ENCODE measurements around the gene PRKCE. TPM values are rescaled to one million over a fixed set of nuclear protein-coding genes. Genes with fewer than 3 reads are reported as not detected.

The PRKCE gene
- total RNA-seq, 2 experiments from 2014 or later, result 15.4 to 16.2 TPM

DNA sequence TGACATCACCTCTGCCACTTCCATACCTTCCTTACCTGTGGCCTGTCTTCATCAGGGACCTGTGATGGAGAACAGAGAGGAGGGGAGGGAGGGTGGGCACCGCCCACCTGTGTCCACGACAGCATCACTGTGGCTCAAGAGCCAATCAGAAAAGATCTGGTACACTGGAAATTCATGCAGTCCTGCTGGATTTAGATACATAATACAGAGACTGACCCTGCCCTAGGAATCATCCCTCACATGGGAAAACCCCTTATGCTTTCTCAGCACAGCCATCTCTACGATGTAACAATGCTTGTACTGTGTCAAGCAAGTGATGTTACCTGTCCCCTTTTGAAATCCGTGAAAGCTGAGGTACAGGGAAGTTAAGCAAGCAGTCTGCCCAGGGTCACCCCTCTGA is 500.1 kb downstream of the PRKCE start:
- POLR2A ChIA-PET, result interaction anchor here (0.6 kb wide), 1 partner anchor 32 kb away, joined by 4 read pairs; no protein-coding TSS in a partner anchor

DNA sequence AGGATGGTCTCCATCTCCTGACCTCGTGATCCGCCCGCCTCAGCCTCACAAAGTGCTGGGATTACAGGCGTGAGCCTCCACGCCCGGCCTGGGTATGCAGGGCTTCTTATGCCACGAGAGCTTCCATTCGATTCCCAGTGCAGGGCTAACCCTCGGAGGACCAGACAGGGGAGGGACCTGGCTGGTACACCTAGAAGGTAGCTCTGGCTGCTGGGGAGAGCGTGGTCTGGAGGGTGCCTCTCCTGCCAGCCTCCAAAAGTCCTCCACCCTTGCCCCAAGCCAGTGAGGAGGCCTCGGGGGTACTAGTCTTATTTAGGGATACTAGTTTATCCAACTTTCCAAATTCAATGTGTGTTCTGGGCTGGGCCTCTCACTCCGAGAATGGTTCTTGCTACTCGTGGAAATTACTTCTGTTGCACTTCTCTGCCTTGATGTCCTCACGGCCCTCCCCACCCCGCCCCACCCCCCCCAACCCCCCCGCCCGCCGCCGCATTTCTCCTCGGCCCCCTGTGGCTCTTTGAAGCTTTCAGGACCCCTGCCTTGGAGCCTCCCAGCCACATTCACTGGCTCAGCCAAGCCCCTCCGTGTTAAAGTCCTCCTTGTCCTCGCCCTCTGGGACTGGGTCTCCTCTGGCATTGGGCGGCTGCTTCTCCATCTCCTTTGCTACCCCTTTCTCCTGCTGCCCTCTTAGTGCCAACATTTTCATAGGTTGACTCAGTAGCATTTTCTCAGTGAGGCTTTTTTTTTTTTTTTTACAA is 502.7 kb downstream of the PRKCE start:
- DNase-seq, result no peak
- Mint-ChIP-seq H3K4me1 (ENCODE audit: low read depth) (no peaks in the 10 kb centered on the region), H3K27ac (no peak overlapping the region), H3K9me3 (ENCODE audit: insufficient read depth) (no peaks in the 10 kb centered on the region), H3K36me3 (ENCODE audit: low read depth) (no peaks in the 10 kb centered on the region), H3K27me3 (ENCODE audit: low read depth) (no peaks in the 10 kb centered on the region), H3K4me3 (no peak overlapping the region)
- ChIA-PET CTCF (no interaction called here), POLR2A (no interaction called here)
- no peak for ATAC-seq

More for the DNA sequence above, 500.1 kb downstream of the PRKCE start:
- H3K36me3 Mint-ChIP-seq (ENCODE audit: low read depth), result no peaks in the 10 kb centered on the region
- CTCF ChIA-PET, result no interaction called here
- ATAC-seq, result no peak
- no peaks in the 10 kb centered on the region for H3K9me3 Mint-ChIP-seq (ENCODE audit: insufficient read depth)
- no peaks in the 10 kb centered on the region for H3K27me3 Mint-ChIP-seq (ENCODE audit: low read depth)
- no peak overlapping the region for H3K27ac Mint-ChIP-seq
- no peak overlapping the region for H3K4me3 Mint-ChIP-seq
- peaks cover 16% of the 10 kb centered on the region for H3K4me1 Mint-ChIP-seq (ENCODE audit: low read depth)
- DNase-seq, result no peak

DNA sequence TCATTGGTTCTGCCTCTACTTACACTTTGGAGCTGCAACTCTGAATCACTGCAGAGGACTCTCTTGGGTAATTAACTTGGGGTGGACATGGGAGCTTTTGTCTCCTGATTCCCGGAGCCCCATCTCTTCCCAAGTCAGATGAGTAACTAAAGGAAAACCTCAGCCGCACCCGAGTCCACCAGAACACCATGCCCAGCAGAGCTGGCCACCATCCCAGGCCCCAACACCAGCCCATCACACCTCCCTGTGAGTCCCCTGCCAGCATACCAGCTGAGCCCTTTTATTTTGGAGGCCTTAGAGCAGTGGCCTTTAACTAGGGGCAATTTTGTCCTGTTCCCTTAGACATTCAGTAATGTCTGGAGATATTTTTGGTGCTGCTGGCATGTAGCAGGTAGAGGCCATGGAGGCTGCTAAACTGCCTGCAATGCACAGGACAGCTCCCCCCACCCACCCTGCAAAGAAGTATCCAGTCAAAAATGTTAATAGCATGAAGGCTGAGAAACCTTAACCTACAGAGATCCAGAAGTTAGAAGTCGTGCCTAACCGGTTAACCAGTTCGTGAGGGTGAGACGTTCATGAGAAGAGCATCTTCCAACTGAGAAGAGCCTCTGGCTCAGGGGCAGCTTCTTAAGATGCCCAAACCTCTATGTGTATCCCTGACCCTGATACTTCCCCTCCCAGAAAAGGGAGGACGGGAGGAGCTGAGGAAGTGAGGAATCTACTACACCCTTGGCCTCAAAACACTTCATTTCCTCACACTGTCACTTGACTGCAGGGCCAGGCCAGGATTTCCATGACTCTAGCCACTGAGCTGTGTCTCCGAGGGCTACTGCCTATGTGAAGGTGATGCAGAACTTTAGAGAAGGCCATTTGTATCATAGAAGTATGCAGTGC is 505.8 kb downstream of the PRKCE start:
- no peaks in the 10 kb centered on the region for H3K9me3 Mint-ChIP-seq (ENCODE audit: insufficient read depth)
- H3K27me3 Mint-ChIP-seq (ENCODE audit: low read depth), result no peaks in the 10 kb centered on the region
- no peak overlapping the region for H3K4me3 Mint-ChIP-seq
- ATAC-seq, result no peak
- no peak overlapping the region for H3K27ac Mint-ChIP-seq
- ChIA-PET POLR2A (interaction anchor here (0.6 to 0.7 kb wide), 2 partner anchors 14 to 716 kb away, joined by 3 read pairs; no protein-coding TSS in a partner anchor), CTCF (no interaction called here)
- peaks cover 2% of the 10 kb centered on the region for H3K36me3 Mint-ChIP-seq (ENCODE audit: low read depth)
- DNase-seq, result no peak
- H3K4me1 Mint-ChIP-seq (ENCODE audit: low read depth), result peaks cover 6% of the 10 kb centered on the region

DNA sequence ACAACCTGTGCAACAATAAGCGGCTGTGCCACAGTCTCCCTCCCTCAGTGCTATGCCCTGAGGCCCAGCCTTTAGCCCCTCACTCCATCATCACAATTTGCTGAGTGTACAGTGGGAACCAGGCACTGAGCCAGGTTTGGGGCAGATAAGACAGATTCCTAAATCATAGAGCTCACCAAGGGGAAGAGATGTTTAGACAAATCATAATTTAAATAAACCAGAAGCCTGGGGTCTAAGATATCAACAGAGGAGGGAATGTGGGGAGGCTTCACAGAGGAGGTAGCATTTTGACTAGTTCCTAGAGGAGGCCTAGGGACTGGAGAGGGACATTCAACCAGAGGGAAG is 506.5 kb downstream of the PRKCE start:
- DNase-seq (no peak), ATAC-seq (no peak)
- H3K27ac Mint-ChIP-seq, result no peak overlapping the region
- peaks cover 2% of the 10 kb centered on the region for H3K36me3 Mint-ChIP-seq (ENCODE audit: low read depth)
- H3K4me1 Mint-ChIP-seq (ENCODE audit: low read depth), result peaks cover 6% of the 10 kb centered on the region
- H3K4me3 Mint-ChIP-seq, result no peak overlapping the region
- no peaks in the 10 kb centered on the region for H3K27me3 Mint-ChIP-seq (ENCODE audit: low read depth)
- no peaks in the 10 kb centered on the region for H3K9me3 Mint-ChIP-seq (ENCODE audit: insufficient read depth)
- POLR2A ChIA-PET, result no interaction called here
- CTCF ChIA-PET, result no interaction called here

DNA sequence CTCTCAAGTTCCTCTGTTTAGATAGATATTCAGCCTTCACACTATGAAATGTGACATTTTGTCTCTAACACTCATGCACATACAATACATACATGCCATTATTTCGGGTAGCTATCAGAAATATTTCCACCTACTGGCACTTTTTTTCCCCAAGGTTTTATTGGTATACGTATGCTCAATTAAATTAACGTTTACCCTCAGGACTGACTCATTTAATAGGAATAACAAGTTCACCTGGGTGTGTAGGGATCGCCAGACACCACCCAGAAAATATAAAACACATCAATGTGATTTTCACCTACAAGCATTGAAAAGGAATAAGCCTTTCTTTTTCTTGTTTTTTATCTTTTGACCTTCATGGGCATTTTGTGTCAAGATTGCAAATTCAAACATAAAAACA is 507.2 kb downstream of the PRKCE start:
- peaks cover 6% of the 10 kb centered on the region for H3K4me1 Mint-ChIP-seq (ENCODE audit: low read depth)
- no peaks in the 10 kb centered on the region for H3K27me3 Mint-ChIP-seq (ENCODE audit: low read depth)
- ATAC-seq, result no peak
- ChIA-PET CTCF (no interaction called here), POLR2A (no interaction called here)
- peaks cover 2% of the 10 kb centered on the region for H3K36me3 Mint-ChIP-seq (ENCODE audit: low read depth)
- H3K9me3 Mint-ChIP-seq (ENCODE audit: insufficient read depth), result no peaks in the 10 kb centered on the region
- no peak overlapping the region for H3K4me3 Mint-ChIP-seq
- no peak for DNase-seq
- H3K27ac Mint-ChIP-seq, result no peak overlapping the region

DNA sequence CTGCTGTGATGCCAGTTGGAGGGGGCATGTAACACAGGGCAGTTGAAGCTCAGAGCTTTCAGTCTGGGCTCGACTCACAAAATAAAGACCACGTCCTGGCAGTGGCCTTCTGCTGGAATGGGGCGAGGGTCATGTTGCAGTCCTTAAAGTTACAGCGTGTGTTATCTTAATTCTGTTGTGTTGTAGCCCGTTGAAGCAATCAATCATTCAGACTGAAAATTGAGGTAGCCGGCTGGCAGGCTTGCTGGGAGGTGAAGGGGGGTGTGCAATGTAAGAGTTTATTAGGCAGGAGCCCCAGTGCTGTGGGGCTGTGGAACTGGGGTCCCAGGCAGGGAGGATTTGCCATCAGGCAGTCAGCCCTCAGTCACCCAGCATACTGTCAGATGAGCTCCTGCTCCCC is 508.9 kb downstream of the PRKCE start:
- Mint-ChIP-seq H3K4me3 (no peak overlapping the region), H3K4me1 (ENCODE audit: low read depth) (peaks cover 6% of the 10 kb centered on the region), H3K27me3 (ENCODE audit: low read depth) (no peaks in the 10 kb centered on the region), H3K27ac (no peak overlapping the region), H3K9me3 (ENCODE audit: insufficient read depth) (no peaks in the 10 kb centered on the region), H3K36me3 (ENCODE audit: low read depth) (peaks cover 2% of the 10 kb centered on the region)
- ATAC-seq (no peak), DNase-seq (no peak)
- ChIA-PET CTCF (no interaction called here), POLR2A (no interaction called here)

DNA sequence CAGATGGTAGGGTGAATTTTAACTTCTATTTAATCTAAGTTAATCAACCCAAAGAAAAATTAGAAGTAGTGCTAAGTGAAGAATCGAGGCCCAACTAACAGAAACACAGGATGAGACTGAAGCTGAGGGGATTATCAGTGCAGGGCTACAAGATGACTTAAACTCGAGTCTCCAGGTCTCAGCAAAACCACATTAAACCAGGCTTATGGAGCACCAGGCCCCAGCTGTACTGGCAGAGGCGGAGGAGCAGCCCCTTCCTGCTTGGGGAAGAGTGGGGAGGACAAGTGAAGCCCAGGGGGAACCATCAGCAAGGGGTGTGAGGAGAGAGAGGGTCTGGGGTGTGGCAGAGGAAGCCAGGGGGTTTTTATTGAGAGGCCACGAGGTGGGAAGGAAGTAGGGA is 509.8 kb downstream of the PRKCE start:
- Mint-ChIP-seq H3K4me3 (no peak overlapping the region), H3K27ac (no peak overlapping the region), H3K4me1 (ENCODE audit: low read depth) (peaks cover 6% of the 10 kb centered on the region), H3K36me3 (ENCODE audit: low read depth) (peaks cover 2% of the 10 kb centered on the region), H3K27me3 (ENCODE audit: low read depth) (no peaks in the 10 kb centered on the region), H3K9me3 (ENCODE audit: insufficient read depth) (no peaks in the 10 kb centered on the region)
- CTCF ChIA-PET, result no interaction called here
- DNase-seq (no peak), ATAC-seq (no peak)
- POLR2A ChIA-PET, result no interaction called here

DNA sequence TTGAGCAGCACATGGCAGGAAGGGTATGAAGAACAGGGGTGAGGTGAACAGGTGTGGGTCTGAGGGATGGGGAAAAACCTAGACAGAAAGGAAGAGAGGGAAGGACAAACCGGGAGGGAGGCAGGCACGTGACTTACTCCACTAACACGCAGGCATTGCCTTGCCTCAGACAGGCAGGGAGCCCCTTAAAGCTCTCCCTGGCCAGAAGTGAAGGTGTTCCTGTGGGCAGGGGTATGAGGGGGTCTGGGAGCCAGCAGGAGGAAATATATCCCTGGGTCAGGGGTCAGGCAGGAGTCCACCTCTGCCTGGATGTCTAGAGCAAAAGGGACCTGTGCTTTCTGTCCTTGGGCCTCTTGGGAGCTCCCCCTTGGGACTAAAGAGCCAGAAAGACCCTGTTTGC is 510.4 kb downstream of the PRKCE start:
- H3K4me3 Mint-ChIP-seq, result no peak overlapping the region
- peaks cover 6% of the 10 kb centered on the region for H3K4me1 Mint-ChIP-seq (ENCODE audit: low read depth)
- POLR2A ChIA-PET, result no interaction called here
- peaks cover 2% of the 10 kb centered on the region for H3K36me3 Mint-ChIP-seq (ENCODE audit: low read depth)
- DNase-seq (no peak), ATAC-seq (no peak)
- no peak overlapping the region for H3K27ac Mint-ChIP-seq
- CTCF ChIA-PET, result no interaction called here
- no peaks in the 10 kb centered on the region for H3K27me3 Mint-ChIP-seq (ENCODE audit: low read depth)
- H3K9me3 Mint-ChIP-seq (ENCODE audit: insufficient read depth), result no peaks in the 10 kb centered on the region

DNA sequence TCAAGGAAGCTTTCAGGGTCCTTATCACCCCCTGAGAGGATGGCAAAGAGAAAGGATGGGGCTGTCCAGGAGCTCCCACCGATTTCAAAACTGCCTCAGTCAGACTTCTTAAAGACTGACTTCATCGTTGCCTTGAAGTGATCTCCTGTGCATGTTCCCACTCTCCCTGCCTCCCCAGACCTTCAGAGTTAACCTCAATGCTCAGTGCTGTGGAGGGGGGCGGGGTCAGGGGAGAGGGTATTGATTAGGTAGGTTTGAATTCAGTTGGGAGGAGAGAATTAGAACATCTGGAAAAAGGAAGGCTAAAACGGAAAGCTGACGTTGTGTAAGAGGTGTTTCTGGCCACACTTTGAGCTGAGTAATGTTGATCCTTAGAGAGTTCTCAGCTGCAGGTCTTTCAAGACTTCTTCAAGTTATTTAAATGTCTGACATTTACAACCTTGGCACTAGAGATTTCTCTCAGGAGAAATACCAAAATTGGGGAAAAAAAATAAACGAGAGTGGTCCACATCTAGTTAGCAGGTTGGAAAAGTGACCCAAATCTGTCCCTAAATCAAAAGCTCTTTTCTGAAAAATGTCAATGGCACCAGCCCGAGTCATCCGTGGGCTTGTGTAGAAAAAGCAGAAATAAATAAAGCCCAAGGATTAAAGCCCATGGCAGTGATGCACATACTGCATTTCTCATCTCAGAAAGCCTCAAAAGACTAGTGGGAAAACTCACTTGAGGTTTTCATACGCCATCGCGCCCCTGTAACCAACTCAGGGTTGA is 511.0 kb downstream of the PRKCE start:
- Mint-ChIP-seq H3K9me3 (ENCODE audit: insufficient read depth) (no peaks in the 10 kb centered on the region), H3K36me3 (ENCODE audit: low read depth) (peaks cover 2% of the 10 kb centered on the region), H3K4me3 (no peak overlapping the region), H3K27ac (no peak overlapping the region), H3K27me3 (ENCODE audit: low read depth) (no peaks in the 10 kb centered on the region), H3K4me1 (ENCODE audit: low read depth) (peaks cover 6% of the 10 kb centered on the region)
- POLR2A ChIA-PET, result no interaction called here
- CTCF ChIA-PET, result interaction anchor here (1.0 kb wide), 1 partner anchor 8 kb away, joined by 3 read pairs; no protein-coding TSS in a partner anchor
- ATAC-seq (no peak), DNase-seq (no peak)

DNA sequence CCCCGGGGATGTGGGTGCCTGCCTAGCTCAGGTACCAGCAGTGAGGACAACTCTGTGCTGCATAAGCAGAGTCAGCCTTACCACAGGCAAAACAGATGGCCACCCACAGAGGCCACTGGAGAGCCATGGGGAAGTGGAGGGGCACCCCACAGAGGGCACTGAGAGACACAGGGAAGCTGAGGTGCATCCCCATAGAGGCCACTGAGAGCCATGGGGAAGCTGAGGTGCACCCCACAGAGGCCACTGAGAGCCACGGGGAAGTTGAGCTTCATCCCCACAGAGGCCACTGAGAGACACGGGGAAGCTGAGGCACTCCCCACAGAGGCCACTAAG is 511.6 kb downstream of the PRKCE start:
- ATAC-seq, result no peak

DNA sequence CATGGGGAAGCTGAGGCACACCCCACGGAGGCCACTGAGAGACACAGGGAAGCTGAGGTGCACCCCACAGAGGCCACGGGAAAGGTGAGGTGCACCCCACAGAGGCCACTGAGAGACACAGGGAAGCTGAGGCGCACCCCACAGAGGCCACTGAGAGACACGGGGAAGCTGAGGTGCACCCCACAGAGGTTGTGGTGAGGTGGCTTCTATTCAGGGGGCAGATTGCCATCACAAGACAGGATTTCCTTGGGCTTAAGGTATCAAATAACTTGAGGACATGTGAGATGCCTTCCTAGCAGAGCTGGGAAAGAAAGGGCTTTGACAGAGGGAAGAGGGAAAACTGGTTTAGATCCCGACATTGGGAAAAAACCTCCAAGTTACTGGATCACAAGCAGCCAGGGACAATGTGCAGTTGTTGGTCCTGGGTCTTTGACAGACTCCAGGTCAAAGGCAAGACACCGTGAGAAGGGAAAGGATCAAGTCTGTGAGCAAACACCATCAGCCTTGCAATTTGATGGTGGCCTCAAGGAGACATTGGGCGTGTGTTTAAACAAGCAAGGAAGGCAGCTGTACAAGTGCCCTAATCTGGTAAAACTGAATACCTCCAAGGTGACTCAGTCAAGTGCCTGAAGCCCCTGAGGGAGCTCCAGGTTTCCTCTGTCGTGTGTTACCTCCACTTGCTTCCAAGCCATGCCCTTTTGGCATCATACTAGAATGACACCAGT is 512.5 kb downstream of the PRKCE start:
- CTCF ChIA-PET, result no interaction called here
- ATAC-seq (no peak), DNase-seq (no peak)
- H3K9me3 Mint-ChIP-seq (ENCODE audit: insufficient read depth), result no peaks in the 10 kb centered on the region
- H3K27ac Mint-ChIP-seq, result no peak overlapping the region
- POLR2A ChIA-PET, result interaction anchor here (0.5 to 0.8 kb wide), 2 partner anchors 118 to 122 kb away, joined by 3 read pairs; no protein-coding TSS in a partner anchor
- H3K4me1 Mint-ChIP-seq (ENCODE audit: low read depth), result peaks cover 6% of the 10 kb centered on the region
- no peak overlapping the region for H3K4me3 Mint-ChIP-seq
- H3K36me3 Mint-ChIP-seq (ENCODE audit: low read depth), result peaks cover 2% of the 10 kb centered on the region
- no peaks in the 10 kb centered on the region for H3K27me3 Mint-ChIP-seq (ENCODE audit: low read depth)

More for the DNA sequence above, 511.6 kb downstream of the PRKCE start:
- ChIA-PET CTCF (interaction anchor here (1.0 kb wide), 1 partner anchor 8 kb away, joined by 3 read pairs; no protein-coding TSS in a partner anchor), POLR2A (interaction anchor here (0.6 kb wide), 1 partner anchor 391 kb away, joined by 4 read pairs; no protein-coding TSS in a partner anchor)
- no peak for DNase-seq
- Mint-ChIP-seq H3K4me3 (no peak overlapping the region), H3K36me3 (ENCODE audit: low read depth) (peaks cover 2% of the 10 kb centered on the region), H3K27ac (no peak overlapping the region), H3K4me1 (ENCODE audit: low read depth) (peaks cover 6% of the 10 kb centered on the region), H3K27me3 (ENCODE audit: low read depth) (no peaks in the 10 kb centered on the region), H3K9me3 (ENCODE audit: insufficient read depth) (no peaks in the 10 kb centered on the region)

Data from activated CD8-positive, alpha-beta T cell treated with anti-CD3 and anti-CD28 coated beads, Interleukin-2, amount 10 ng/mL, durations not matched to agents 7 days and 5 days (primary cell).